Activated naive CD8-positive, alpha-beta T cell (primary cell): ENCODE data around the gene CD70.
"Not testable (repeated sequence)": the region's sequence is repeated elsewhere in the genome, so short reads cannot be mapped to it uniquely, and the experiment has no call there.

ENCODE experiments used
- H3K27ac Mint-ChIP-seq: one replicate; pipeline ENCODE4 v1.8.0; 2021; ENCODE audit warnings: mixed read lengths
- H3K27me3 Mint-ChIP-seq: one replicate; pipeline ENCODE4 v1.8.0; 2021; ENCODE audit warnings: mixed read lengths
- H3K36me3 Mint-ChIP-seq: one replicate; pipeline ENCODE4 v1.8.0; 2021; ENCODE audit warnings: mixed read lengths
- H3K4me1 Mint-ChIP-seq: one replicate; pipeline ENCODE4 v1.8.0; 2021; ENCODE audit warnings: low read depth, mixed read lengths
- H3K4me3 Mint-ChIP-seq: one replicate; pipeline ENCODE4 v1.8.0; 2021; ENCODE audit warnings: mild to moderate bottlenecking, mixed read lengths
- H3K9me3 Mint-ChIP-seq: one replicate; pipeline ENCODE4 v1.8.0; 2021; ENCODE audit warnings: low read depth, mixed read lengths

Gene CD70

DNA sequence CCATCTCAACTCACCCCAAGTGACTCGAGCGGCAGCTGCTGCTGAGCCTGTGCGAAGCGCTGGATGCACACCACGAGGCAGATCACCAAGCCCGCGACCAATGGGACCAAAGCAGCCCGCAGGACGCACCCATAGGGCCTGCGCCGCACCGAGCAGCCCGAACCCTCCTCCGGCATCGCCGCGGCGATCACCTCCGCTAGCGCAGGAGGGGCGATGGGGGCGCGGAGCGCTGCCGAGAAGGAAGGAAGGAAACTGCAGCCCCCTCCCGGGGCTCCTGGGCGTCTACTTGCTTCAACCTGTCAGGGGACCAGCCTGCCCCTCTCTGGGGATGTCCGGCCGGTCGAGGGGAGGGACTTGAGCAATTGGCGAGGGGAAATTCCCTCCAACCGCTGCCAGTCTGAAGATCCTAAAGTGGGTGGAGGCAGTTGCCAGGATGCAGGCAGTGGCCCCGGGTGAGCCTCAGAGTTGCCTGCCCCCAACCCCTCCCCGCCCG lies at the start of gene CD70:
Gene CD70 (minus strand): TSS at position 324 of the 493 bp plus-strand sequence. CDS start 148 bp downstream, at position 176.
- Mint-ChIP-seq H3K9me3 (no peaks in the 10 kb centered on the region), H3K4me1 (peaks cover 57% of the 10 kb centered on the region), H3K27me3 (peaks cover 41% of the 10 kb centered on the region), H3K4me3 (peak within 1 kb of the TSS; percentile 94), H3K27ac (peak within 1 kb of the TSS; percentile 58), H3K36me3 (peaks cover 4% of the 10 kb centered on the region)

GRCh38 chr19:6640333-6640732 lies 49.4 kb upstream of the CD70 start:
- not testable (repeated sequence) for H3K27me3 Mint-ChIP-seq, H3K4me3 Mint-ChIP-seq, H3K27ac Mint-ChIP-seq, H3K36me3 Mint-ChIP-seq, H3K9me3 Mint-ChIP-seq
- peaks cover 29% of the 10 kb centered on the region for H3K4me1 Mint-ChIP-seq

DNA sequence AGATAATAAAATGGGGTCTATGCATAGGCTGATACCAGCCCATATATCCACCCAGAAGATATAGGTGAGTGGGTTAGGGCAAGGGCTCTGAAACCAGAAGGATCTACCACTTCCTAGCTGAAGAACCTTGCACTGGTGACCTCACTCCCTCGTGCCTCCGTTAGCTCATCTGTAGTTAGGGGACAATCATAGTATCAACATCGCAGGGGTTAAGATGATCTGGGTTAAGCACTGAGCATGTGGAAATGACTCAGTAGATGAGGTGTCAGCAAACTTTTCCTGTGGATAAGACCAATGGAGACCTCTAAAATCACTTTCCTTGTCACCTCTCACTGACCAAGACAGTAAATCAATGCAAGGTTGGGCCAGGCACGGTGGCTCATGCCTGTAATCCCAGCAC lies 48.5 kb upstream of the CD70 start:
- Mint-ChIP-seq H3K27ac (peak overlapping the region; percentile 28), H3K9me3 (no peaks in the 10 kb centered on the region), H3K4me3 (no peak overlapping the region), H3K27me3 (no peaks in the 10 kb centered on the region), H3K36me3 (peaks cover under 1% of the 10 kb centered on the region), H3K4me1 (peaks cover 29% of the 10 kb centered on the region)

DNA sequence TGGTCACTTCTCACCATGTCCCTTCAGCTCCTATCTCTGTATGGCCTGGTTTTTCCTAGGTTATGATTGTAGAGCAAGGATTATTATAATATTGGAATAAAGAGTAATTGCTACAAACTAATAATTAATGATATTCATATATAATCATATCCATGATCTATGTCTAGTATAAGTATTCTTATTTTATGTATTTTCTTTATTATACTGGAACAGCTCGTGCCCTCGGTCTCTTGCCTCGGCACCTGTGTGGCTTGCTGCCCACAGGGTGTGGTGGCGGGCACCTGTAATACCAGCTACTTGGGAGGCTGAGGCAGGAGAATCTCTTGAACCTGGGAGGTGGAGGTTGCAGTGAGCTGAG lies 42.5 kb upstream of the CD70 start:
- H3K36me3 Mint-ChIP-seq, H3K27me3 Mint-ChIP-seq, H3K27ac Mint-ChIP-seq, H3K9me3 Mint-ChIP-seq, H3K4me3 Mint-ChIP-seq: not testable (repeated sequence)
- peaks cover 24% of the 10 kb centered on the region for H3K4me1 Mint-ChIP-seq

GRCh38 chr19:6632747-6633455 lies 42.0 kb upstream of the CD70 start:
- not testable (repeated sequence) for H3K36me3 Mint-ChIP-seq, H3K9me3 Mint-ChIP-seq, H3K27ac Mint-ChIP-seq, H3K27me3 Mint-ChIP-seq, H3K4me3 Mint-ChIP-seq
- peaks cover 22% of the 10 kb centered on the region for H3K4me1 Mint-ChIP-seq

DNA sequence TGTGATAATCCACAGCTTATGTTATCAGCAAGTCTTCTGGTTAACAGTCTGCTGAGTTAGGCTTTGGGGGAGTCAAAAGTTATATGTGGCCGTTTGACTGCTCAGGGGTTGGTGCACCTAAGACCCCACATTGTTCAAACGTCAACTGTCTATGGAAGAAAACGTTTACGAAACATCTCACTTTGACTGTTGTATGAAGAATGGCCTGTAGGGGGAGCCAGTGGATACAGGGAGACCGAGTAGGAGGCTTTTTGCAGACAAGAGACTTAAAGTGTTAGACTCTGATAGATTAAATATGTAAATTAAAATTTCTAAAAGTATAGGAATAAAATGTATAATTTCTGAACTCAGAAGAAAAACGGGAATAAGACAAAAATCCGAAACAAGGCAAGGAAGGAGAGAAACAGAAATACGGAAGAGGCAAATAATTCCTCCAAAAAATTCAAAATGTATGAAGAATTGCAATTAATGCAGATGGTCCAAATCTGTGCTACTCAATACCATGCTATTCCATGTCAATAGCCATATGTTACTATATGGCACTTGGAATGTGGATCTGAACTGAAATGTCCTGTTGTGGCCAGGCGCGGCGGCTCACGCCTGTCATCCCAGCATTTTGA lies 41.2 kb upstream of the CD70 start:
- H3K4me1 Mint-ChIP-seq = peaks cover 22% of the 10 kb centered on the region
- H3K27me3 Mint-ChIP-seq = no peaks in the 10 kb centered on the region
- no peaks in the 10 kb centered on the region for H3K9me3 Mint-ChIP-seq
- no peak overlapping the region for H3K4me3 Mint-ChIP-seq
- peak overlapping the region; percentile 51 for H3K27ac Mint-ChIP-seq
- peaks cover 3% of the 10 kb centered on the region for H3K36me3 Mint-ChIP-seq

- Mint-ChIP-seq H3K27me3 (no peaks in the 10 kb centered on the region), H3K9me3 (no peaks in the 10 kb centered on the region), H3K4me3 (no peak overlapping the region), H3K4me1 (peaks cover 8% of the 10 kb centered on the region), H3K27ac (no peak overlapping the region), H3K36me3 (no peaks in the 10 kb centered on the region)
These were observed 35.8 kb upstream of the CD70 start for GRCh38 chr19:6626764-6627163.

DNA sequence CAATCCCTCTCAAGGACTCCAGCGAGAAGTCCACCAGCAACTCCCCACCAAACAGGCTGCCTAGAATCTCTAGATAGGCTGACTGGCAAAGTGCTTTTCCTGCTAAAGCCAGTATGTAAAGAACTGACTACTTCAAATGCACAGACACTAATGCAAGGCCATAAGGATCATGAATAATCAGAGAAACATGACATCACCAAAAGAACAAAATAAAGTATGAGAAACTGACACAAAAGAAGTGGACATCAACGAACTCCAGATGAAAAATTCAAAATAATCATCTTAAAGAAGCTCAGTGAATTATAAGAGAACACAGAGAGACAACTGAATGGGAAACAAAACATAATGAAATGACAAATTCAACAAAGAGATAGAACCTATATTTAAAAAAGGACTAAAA lies 26.4 kb upstream of the CD70 start:
- H3K27ac Mint-ChIP-seq = no peak overlapping the region
- peaks cover 3% of the 10 kb centered on the region for H3K4me1 Mint-ChIP-seq
- no peak overlapping the region for H3K4me3 Mint-ChIP-seq
- peaks cover 3% of the 10 kb centered on the region for H3K36me3 Mint-ChIP-seq
- H3K9me3 Mint-ChIP-seq = peaks cover 14% of the 10 kb centered on the region
- H3K27me3 Mint-ChIP-seq = peaks cover 4% of the 10 kb centered on the region

GRCh38 chr19:6616011-6616410 lies 25.1 kb upstream of the CD70 start:
- no peak overlapping the region for H3K4me3 Mint-ChIP-seq
- peaks cover 14% of the 10 kb centered on the region for H3K9me3 Mint-ChIP-seq
- H3K36me3 Mint-ChIP-seq = peaks cover 3% of the 10 kb centered on the region
- peaks cover 6% of the 10 kb centered on the region for H3K27me3 Mint-ChIP-seq
- H3K27ac Mint-ChIP-seq = peak overlapping the region; percentile 11
- peaks cover 3% of the 10 kb centered on the region for H3K4me1 Mint-ChIP-seq

DNA sequence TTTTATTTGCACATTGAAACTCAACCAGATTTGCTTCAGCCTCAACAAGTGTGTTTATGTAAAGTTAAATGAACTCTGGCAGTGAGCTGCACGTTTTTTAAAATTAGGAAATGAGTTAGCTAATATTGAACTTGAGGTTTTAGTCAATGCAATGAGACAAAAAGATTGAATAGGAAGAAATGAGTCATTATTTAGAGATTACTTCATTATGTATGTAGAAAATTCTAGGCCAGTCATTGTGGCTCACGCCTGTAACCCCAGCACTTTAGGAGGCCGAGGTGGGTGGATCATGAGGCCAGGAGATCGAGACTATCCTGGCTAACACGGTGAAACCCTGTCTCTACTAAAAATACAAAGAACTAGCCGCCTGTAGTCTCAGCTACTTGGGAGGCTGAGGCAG lies 22.8 kb upstream of the CD70 start:
- peaks cover 12% of the 10 kb centered on the region for H3K27me3 Mint-ChIP-seq
- no peak overlapping the region for H3K4me3 Mint-ChIP-seq
- no peak overlapping the region for H3K27ac Mint-ChIP-seq
- peaks cover 6% of the 10 kb centered on the region for H3K9me3 Mint-ChIP-seq
- peaks cover 3% of the 10 kb centered on the region for H3K36me3 Mint-ChIP-seq
- H3K4me1 Mint-ChIP-seq = peaks cover 3% of the 10 kb centered on the region

DNA sequence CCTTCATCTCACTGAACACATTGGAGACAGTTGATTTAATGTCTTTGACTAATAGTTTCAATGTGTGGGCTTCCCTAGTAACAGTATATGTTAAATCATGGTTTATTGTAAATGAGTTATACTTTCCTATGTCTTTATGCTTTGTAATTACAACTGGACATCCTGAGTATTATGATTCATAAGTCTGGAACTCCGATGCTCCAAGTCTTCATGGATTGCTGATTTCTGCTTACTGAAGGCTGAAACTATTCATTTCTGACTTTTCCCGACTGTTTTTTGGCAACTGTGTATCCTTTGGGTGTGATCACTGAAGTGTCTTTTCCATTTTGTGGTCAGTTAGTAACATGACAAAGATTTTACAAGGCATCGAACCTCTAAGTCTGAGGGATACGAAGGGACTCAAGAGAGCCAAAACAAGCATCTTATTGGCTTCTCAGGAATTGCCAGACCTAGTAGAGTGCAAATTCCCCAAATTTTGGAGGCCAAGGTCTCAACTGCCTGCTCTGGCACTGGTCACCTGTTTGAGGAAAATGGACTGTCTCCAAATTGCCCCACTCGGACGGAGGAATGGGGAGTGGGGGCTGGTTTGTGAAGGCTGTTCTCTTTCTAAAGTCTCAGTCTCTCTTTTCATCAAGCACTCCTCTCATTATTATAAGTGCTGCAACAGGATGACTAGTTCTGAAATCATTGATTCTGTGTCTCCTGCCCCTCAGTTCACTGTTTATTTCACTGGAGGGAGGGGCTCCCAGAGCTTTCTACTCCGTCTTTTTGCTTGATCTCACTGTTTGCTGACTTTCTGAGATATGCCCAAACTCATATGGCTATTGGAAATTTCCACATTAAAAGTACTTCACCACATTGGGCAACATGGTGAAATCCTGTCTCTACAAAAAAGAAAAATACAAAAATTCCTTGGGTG lies 20.2 kb upstream of the CD70 start:
- Mint-ChIP-seq H3K36me3 (no peaks in the 10 kb centered on the region), H3K9me3 (no peaks in the 10 kb centered on the region), H3K4me1 (peaks cover 3% of the 10 kb centered on the region), H3K27me3 (peaks cover 12% of the 10 kb centered on the region), H3K4me3 (no peak overlapping the region), H3K27ac (no peak overlapping the region)

DNA sequence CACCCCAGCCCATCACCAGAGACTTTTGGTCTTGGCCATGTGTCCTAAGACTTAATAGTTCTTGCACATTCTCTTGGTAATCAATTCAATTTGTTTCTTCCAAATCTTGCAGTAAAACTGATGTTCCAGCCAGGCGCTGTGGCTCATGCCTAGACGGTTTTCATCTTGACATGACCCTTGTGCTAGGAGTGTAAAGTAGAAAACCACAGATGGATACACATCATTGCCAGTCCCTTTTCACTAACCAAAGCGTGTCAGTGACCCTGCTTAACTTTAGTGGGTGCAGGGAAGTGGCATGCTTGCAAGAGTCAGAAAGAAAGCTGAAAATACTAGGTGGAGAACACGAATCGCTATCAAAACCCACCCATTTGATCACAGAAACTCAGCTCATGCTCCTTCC lies 18.0 kb upstream of the CD70 start:
- peaks cover 10% of the 10 kb centered on the region for H3K27me3 Mint-ChIP-seq
- H3K4me1 Mint-ChIP-seq = peaks cover 2% of the 10 kb centered on the region
- H3K4me3 Mint-ChIP-seq = no peak overlapping the region
- H3K9me3 Mint-ChIP-seq = no peaks in the 10 kb centered on the region
- H3K36me3 Mint-ChIP-seq = no peaks in the 10 kb centered on the region
- H3K27ac Mint-ChIP-seq = no peak overlapping the region

- H3K27me3 Mint-ChIP-seq = peaks cover 10% of the 10 kb centered on the region
- H3K4me1 Mint-ChIP-seq, H3K36me3 Mint-ChIP-seq, H3K27ac Mint-ChIP-seq, H3K9me3 Mint-ChIP-seq, H3K4me3 Mint-ChIP-seq: not testable (repeated sequence)
These were observed 17.2 kb upstream of the CD70 start for GRCh38 chr19:6608146-6608545.

GRCh38 chr19:6606276-6607070 lies 15.5 kb upstream of the CD70 start:
- not testable (repeated sequence) for H3K4me3 Mint-ChIP-seq, H3K36me3 Mint-ChIP-seq, H3K27me3 Mint-ChIP-seq, H3K9me3 Mint-ChIP-seq, H3K4me1 Mint-ChIP-seq, H3K27ac Mint-ChIP-seq
